Muscle of leg (tissue), 16 donors: Measurements from ENCODE around the gene LMNB1. TPM values are rescaled to one million over a fixed set of nuclear protein-coding genes. Genes with fewer than 3 reads are reported as not detected.
"Not testable (repeated sequence)": the region's sequence is repeated elsewhere in the genome, so short reads cannot be mapped to it uniquely, and the experiment has no call there.

Experiments
- DNase-seq: peaks from one replicate; pipeline ENCODE4 v3.0.0; 2013
- H3K27ac ChIP-seq: one replicate; pipeline ENCODE4 v1.5.1; 2013; ENCODE audit warnings: mild to moderate bottlenecking, low read length, control low read depth
- H3K27me3 ChIP-seq: one replicate; pipeline ENCODE4 v1.6.1; 2013; ENCODE audit warnings: low read length; ENCODE audit not compliant: control insufficient read depth, insufficient read depth
- H3K36me3 ChIP-seq: one replicate; pipeline ENCODE4 v1.6.1; 2013; ENCODE audit warnings: low read length; ENCODE audit not compliant: control insufficient read depth, insufficient read depth
- H3K4me1 ChIP-seq: one replicate; pipeline ENCODE4 v1.6.1; 2013; ENCODE audit warnings: low read length; ENCODE audit not compliant: control insufficient read depth, insufficient read depth
- H3K4me3 ChIP-seq: one replicate; pipeline ENCODE4 v1.5.1; 2013; ENCODE audit warnings: low read length, control low read depth
- H3K9me3 ChIP-seq: replicated peaks from 2 replicates; pipeline ENCODE4 v1.6.1; 2013; ENCODE audit warnings: low read depth, low read length; ENCODE audit not compliant: control insufficient read depth
- WGBS: methylation state at CpG from one replicate; pipeline ENCODE4 v1.1.5; 2013; ENCODE audit warnings: missing lambda C conversion rate; ENCODE audit not compliant: insufficient coverage; 5-methylcytosine and 5-hydroxymethylcytosine counted together
- long read RNA-seq, 11 donors: transcript quantifications; one replicate each; lab custom pipeline, GENCODE V29; 2026
- polyA plus RNA-seq, 8 donors: library from polyadenylated mRNA; unstranded; fragments of 120-200 nt; gene quantifications; one replicate each; pipeline versions ENCODE4 v1.2.1 to v1.2.3, GENCODE V29; 2013; ENCODE audit warnings: inconsistent platforms in 1 of 8, low replicate concordance in 1 of 8; ENCODE audit not compliant: insufficient read length in 8 of 8, insufficient read depth in 1 of 8
- total RNA-seq: library from RNA; stranded (reverse); fragments of 120-200 nt; gene quantifications from one replicate; pipeline ENCODE4 v1.2.4, GENCODE V29; 2013

The LMNB1 gene, protein sequence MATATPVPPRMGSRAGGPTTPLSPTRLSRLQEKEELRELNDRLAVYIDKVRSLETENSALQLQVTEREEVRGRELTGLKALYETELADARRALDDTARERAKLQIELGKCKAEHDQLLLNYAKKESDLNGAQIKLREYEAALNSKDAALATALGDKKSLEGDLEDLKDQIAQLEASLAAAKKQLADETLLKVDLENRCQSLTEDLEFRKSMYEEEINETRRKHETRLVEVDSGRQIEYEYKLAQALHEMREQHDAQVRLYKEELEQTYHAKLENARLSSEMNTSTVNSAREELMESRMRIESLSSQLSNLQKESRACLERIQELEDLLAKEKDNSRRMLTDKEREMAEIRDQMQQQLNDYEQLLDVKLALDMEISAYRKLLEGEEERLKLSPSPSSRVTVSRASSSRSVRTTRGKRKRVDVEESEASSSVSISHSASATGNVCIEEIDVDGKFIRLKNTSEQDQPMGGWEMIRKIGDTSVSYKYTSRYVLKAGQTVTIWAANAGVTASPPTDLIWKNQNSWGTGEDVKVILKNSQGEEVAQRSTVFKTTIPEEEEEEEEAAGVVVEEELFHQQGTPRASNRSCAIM
- total RNA-seq = 32.4 TPM
- 10 to 100 TPM; 42.2 to 78.7 (median 57.1) TPM for polyA plus RNA-seq
- long read RNA-seq, donor 1, partial matches to known transcripts = 0 of 4 reads
- long read RNA-seq, donor 1, other reads (novel, unspliced or antisense) = 0 of 4 reads
- long read RNA-seq, donor 2, partial matches to known transcripts = 0 of 1 reads
- long read RNA-seq, donor 2, other reads (novel, unspliced or antisense) = 0 of 1 reads
- long read RNA-seq, donor 3, transcript LMNB1-201 (11 exons, 2,878 nt) = major isoform, 6 of 13 reads
- long read RNA-seq, donor 3, partial matches to known transcripts = 7 of 13 reads
- long read RNA-seq, donor 3, other reads (novel, unspliced or antisense) = 0 of 13 reads
- long read RNA-seq, donor 4, transcript LMNB1-201 (11 exons, 2,878 nt) = major isoform, 7 of 7 reads
- long read RNA-seq, donor 4, partial matches to known transcripts = 0 of 7 reads
- long read RNA-seq, donor 4, other reads (novel, unspliced or antisense) = 0 of 7 reads
- long read RNA-seq, donor 5, transcript LMNB1-201 (11 exons, 2,878 nt) = major isoform, 12 of 31 reads
- long read RNA-seq, donor 5, partial matches to known transcripts = 18 of 31 reads
- long read RNA-seq, donor 5, other reads (novel, unspliced or antisense) = 0 of 31 reads
- long read RNA-seq, donor 6, transcript LMNB1-201 (11 exons, 2,878 nt) = major isoform, 8 of 8 reads
- long read RNA-seq, donor 6, partial matches to known transcripts = 0 of 8 reads
- long read RNA-seq, donor 6, other reads (novel, unspliced or antisense) = 0 of 8 reads
- long read RNA-seq, donor 7, partial matches to known transcripts = 18 of 23 reads
- long read RNA-seq, donor 7, other reads (novel, unspliced or antisense) = 0 of 23 reads
- long read RNA-seq, donor 8, partial matches to known transcripts = 0 of 4 reads
- long read RNA-seq, donor 8, other reads (novel, unspliced or antisense) = 0 of 4 reads
- long read RNA-seq, donor 9, transcript LMNB1-201 (11 exons, 2,878 nt) = major isoform, 8 of 19 reads
- long read RNA-seq, donor 9, partial matches to known transcripts = 11 of 19 reads
- long read RNA-seq, donor 9, other reads (novel, unspliced or antisense) = 0 of 19 reads
- long read RNA-seq, donor 10, transcript LMNB1-201 (11 exons, 2,878 nt) = major isoform, 9 of 17 reads
- long read RNA-seq, donor 10, partial matches to known transcripts = 6 of 17 reads
- long read RNA-seq, donor 10, other reads (novel, unspliced or antisense) = 0 of 17 reads
- long read RNA-seq, donor 11, transcript LMNB1-201 (11 exons, 2,878 nt) = major isoform, 5 of 6 reads
- long read RNA-seq, donor 11, partial matches to known transcripts = 0 of 6 reads
- long read RNA-seq, donor 11, other reads (novel, unspliced or antisense) = 0 of 6 reads

DNA sequence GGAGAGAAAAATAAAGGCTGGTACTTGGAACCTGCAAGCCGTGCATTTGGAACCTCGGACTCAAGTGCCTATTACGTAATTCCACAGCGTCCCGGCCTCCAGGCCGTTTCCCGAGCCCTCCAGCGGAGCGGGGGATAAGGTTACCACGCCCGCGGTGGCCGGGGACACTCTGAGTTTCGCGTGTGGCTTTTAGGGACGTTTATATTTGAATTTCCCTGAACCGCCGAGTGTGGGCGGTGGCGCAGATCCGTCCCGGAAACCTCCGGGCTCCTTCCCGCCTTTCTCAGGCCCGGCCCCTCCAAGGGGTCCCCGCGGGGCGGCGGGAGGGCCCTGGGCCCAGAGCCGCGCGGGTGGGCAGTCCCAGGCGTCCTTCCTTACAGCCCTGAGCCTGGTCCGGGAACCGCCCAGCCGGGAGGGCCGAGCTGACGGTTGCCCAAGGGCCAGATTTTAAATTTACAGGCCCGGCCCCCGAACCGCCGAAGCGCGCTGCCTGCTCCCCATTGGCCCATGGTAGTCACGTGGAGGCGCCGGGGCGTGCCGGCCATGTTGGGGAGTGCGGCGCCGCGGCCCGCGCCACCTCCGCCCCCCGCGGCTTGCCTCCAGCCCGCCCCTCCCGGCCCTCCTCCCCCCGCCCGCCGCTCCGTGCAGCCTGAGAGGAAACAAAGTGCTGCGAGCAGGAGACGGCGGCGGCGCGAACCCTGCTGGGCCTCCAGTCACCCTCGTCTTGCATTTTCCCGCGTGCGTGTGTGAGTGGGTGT is at the start of gene LMNB1:
Gene LMNB1, plus strand, starts transcription at position 638 of the 758 bp plus-strand sequence. CDS start 373 bp downstream, outside the sequence.
- Histone ChIP-seq H3K36me3 (no peaks in the 10 kb centered on the region), H3K4me3 (peak within 1 kb of the TSS; percentile 97), H3K27ac (peak within 1 kb of the TSS; percentile 98), H3K9me3 (no peaks in the 10 kb centered on the region), H3K27me3 (no peaks in the 10 kb centered on the region), H3K4me1 (peaks cover 13% of the 10 kb centered on the region)
- WGBS = 0% methylated on average over 50 of the region's 74 CpGs
- DNase-seq = peak; percentile 98

DNA sequence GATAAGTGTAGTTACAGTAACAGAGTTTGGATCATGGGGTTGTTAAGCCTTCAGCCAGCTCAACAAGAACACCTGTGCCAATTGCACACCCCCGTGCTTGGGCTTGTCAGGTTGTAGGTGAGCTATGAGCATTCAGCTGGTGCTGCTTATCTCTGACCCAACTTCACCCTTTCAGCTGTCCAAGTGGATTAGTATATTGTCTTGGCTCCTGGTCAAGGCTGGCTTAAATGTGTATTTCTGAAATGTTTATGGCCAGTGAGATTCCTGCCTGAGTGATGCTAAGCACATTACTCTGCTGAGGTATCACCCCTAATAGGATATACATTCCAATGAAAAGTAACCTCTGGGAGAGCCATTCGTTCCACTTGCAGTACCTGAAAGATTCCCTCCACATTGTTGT is 44.2 kb upstream of the LMNB1 start:
- no peaks in the 10 kb centered on the region for H3K36me3 ChIP-seq
- no peaks in the 10 kb centered on the region for H3K4me1 ChIP-seq
- no CpG with 5 or more reads among the region's 2 CpGs for WGBS
- DNase-seq = peak; percentile 7
- H3K27ac ChIP-seq = no peak overlapping the region
- no peaks in the 10 kb centered on the region for H3K9me3 ChIP-seq
- no peaks in the 10 kb centered on the region for H3K27me3 ChIP-seq
- H3K4me3 ChIP-seq = no peak overlapping the region

DNA sequence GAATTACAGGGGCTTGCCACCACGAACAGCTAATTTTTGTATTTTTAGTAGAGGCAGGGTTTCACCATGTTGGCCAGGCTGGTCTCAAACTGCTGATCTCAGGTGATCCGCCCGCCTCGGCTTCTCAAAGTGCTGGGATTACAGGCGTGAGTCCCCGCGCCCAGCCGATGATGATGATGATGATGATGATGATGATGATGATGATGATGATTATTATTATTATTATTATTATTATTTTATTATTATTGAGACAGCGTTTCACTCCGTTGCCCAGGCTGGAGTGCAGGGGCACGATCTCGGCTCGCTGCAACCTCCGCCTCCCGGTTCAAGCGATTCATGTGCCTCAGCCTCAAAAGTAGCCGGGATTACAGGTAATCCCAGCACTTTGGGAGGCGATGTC is 42.4 kb upstream of the LMNB1 start:
- 98% methylated on average over 11 of the region's 18 CpGs for WGBS
- not testable (repeated sequence) for H3K27ac ChIP-seq

DNA sequence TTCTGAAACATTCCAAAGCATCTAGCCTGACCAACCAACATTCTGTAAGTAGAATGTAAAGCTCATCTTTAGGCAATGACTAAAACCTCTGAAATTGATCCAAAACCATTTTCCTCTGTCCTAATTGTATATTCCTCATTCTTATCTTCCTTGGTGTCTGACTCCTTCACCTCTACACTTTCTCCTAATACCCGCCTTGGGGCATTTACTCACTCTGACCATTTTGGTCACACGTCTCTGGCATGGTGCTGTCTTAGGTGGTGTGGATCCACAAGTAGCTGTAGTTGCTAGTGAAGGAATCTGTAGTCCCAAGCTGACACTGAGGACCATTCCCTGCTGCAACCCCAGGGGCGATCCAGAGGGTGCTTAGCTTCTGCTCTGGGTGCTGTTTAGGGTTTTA is 40.8 kb upstream of the LMNB1 start:
- no peaks in the 10 kb centered on the region for H3K27me3 ChIP-seq
- H3K4me3 ChIP-seq = no peak overlapping the region
- no peaks in the 10 kb centered on the region for H3K4me1 ChIP-seq
- DNase-seq = no peak
- H3K27ac ChIP-seq = no peak overlapping the region
- no peaks in the 10 kb centered on the region for H3K36me3 ChIP-seq
- 63% methylated on average over 1 of the region's 3 CpGs for WGBS
- no peaks in the 10 kb centered on the region for H3K9me3 ChIP-seq

More for the DNA sequence above, 42.4 kb upstream of the LMNB1 start:
- H3K27me3 ChIP-seq, H3K9me3 ChIP-seq, H3K4me3 ChIP-seq, H3K36me3 ChIP-seq, H3K4me1 ChIP-seq, DNase-seq: not testable (repeated sequence)

DNA sequence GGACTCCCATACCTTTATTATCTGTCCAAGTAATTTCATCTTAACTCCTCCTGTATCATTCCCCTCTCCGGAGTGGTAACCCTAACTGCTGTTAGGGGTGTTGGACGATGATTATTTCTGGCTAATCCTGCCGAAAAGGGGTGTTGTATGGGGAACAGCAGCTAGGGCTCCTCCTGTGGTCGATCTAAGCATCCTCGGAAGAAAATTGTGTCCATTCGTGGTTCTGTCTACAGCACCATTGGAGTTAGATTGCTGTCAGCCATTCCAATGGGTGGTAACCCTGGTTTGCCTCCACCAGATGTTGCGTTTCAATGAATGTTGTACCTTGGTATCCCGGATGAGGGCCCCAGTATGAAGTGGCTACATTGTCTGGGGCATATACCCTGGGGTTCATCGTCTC is 35.6 kb upstream of the LMNB1 start:
- no peak for DNase-seq
- Histone ChIP-seq H3K9me3 (no peaks in the 10 kb centered on the region), H3K4me1 (no peaks in the 10 kb centered on the region), H3K27me3 (no peaks in the 10 kb centered on the region), H3K4me3 (no peak overlapping the region), H3K27ac (no peak overlapping the region), H3K36me3 (no peaks in the 10 kb centered on the region)
- WGBS = 92% methylated on average over 6 of the region's 9 CpGs

DNA sequence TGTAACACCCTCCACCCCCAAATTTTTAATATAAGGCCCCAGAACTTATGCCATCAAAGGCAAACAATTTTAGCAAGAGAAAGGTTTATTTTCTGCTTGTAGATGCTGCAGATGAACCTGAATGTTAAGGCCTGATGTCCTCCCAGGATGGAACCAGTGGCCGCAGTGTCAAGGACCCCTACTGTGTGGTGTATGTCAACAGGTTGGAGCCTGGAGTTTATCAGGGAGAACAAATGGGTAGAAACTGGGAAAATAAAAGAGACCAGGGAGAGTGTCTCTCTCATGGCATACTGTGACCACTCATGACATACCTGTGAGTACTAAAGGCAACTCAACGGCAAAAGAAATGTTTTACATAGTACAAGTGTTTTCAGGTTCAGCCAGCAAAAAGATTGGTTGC is 34.5 kb upstream of the LMNB1 start:
- DNase-seq = no peak
- Histone ChIP-seq H3K9me3 (no peaks in the 10 kb centered on the region), H3K36me3 (no peaks in the 10 kb centered on the region), H3K27me3 (no peaks in the 10 kb centered on the region), H3K4me1 (no peaks in the 10 kb centered on the region), H3K4me3 (no peak overlapping the region), H3K27ac (no peak overlapping the region)
- 31% methylated on average over 1 of the region's 2 CpGs for WGBS

DNA sequence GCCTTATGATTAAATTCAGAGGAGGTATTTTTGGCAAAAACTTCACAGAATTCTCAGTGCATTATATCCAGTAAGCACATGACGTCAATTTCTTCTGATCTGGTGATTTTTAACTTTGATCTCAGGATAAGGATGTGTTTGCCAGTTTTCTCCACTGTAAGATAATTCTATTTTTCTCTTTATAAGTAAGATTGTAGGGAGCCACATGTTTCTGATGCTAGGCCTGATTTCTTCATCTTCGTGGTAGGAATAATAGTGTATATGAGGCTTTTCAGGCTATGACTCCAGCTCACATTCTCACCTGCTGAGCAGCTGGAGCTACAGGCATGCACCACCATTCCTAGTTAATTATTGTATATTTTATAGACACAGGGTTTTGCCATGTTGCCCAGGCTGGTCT is 32.1 kb upstream of the LMNB1 start:
- no peak overlapping the region for H3K4me3 ChIP-seq
- no peaks in the 10 kb centered on the region for H3K27me3 ChIP-seq
- WGBS = no CpG with 5 or more reads among the region's 2 CpGs
- H3K27ac ChIP-seq = no peak overlapping the region
- no peaks in the 10 kb centered on the region for H3K36me3 ChIP-seq
- H3K4me1 ChIP-seq = no peaks in the 10 kb centered on the region
- no peak for DNase-seq
- H3K9me3 ChIP-seq = no peaks in the 10 kb centered on the region

DNA sequence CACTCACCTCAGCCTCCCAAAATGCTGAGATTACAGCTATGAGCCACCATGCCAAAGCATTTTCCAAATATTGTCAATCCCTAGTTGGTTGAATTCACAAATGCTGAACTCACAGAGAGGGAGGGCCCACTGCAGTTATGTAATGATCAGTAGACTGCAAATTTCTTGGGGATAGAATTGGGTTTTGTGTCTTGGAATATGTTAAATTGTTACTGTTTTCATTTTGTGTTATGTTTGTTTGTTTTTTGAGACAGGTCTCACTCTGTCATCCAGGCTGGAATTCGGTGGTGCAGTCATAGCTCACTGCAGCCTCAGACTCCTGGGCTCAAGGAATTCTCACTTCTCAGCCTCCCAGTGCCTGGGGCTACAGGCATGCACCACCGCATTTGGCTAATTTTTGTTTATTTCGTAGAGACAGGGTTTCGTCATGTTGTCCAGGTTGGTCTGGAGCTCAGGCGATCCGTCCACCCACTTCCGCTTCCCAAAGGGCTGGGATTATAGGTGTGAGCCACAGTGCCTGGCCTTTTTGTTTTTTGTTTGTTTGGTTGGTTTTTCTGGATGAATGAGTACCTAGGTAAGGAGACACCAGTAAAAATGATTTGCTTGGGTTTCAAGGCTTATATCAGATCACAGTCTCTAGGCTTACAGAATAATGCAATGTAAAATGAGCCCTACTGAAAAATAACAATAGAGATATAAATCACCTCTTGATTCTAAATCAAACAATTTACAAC is 31.5 kb upstream of the LMNB1 start:
- Histone ChIP-seq H3K4me3 (no peak overlapping the region), H3K27me3 (peaks cover 2% of the 10 kb centered on the region), H3K9me3 (no peaks in the 10 kb centered on the region), H3K4me1 (no peaks in the 10 kb centered on the region), H3K36me3 (no peaks in the 10 kb centered on the region), H3K27ac (no peak overlapping the region)
- WGBS = 86% methylated on average over 2 of the region's 7 CpGs
- DNase-seq = no peak
